Astrocyte of the cerebellum (primary cell): ENCODE results near the gene TBC1D21.

ENCODE experiments used
- DNase-seq: peaks from one replicate; pipeline ENCODE4 v3.0.0-alpha.2; 2011; ENCODE audit warnings: low read depth
- H3K4me3 ChIP-seq: 2 replicates; pipeline ENCODE4 v1.5.1; 2011; ENCODE audit warnings: mild to moderate bottlenecking, low read depth, low read length, moderate library complexity
- in situ Hi-C: cut with HindIII; loops from 2 replicates; pipeline ENCODE4 v1.10.0; 2017; ENCODE audit warnings: low sequenced_read_pairs
- TF ChIP-seq, protein P1 (sequence below): IDR thresholded peaks from 2 replicates; pipeline ENCODE4 v1.5.1; 2012; ENCODE audit warnings: low read length, low read depth, moderate library complexity, mild to moderate bottlenecking; ENCODE audit errors: missing control alignments

Gene TBC1D21

DNA sequence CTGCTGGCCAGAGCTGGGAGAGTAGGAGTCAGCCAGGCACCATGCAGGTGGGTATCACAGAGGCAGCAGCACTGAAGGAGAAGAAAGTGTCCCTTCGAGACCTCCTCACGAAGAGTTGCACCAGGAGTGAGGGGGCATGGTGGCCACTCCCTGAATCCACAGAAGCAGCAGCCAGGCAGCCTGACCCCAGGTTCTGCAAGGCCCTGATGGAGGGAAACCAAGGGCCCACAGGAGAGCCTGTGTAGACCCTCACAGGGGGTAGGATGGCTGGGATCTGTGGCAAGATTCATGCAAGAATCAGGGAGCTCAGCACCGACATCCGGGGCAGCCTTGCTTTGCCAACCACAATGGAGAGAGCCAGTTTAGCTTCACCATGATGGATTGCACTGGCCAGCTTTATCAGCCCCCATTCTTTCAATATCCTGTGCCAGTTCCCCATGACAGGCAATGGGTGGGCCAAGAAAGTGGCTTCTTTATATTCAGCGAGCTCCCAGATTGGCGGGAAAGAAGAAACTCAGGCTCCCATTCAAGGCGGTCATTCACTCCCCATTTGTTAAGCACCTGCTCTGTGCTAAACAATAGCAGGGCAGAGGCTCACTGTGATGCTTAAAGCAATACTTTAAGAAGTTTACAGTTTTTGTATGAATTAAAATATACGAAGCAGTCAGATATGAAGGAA is 33.5 kb upstream of the TBC1D21 start:
- DNase-seq, result no peak
- no peak overlapping the region for H3K4me3 ChIP-seq
- in situ Hi-C loops, result no loop called here
- TF ChIP-seq, protein P1, sequence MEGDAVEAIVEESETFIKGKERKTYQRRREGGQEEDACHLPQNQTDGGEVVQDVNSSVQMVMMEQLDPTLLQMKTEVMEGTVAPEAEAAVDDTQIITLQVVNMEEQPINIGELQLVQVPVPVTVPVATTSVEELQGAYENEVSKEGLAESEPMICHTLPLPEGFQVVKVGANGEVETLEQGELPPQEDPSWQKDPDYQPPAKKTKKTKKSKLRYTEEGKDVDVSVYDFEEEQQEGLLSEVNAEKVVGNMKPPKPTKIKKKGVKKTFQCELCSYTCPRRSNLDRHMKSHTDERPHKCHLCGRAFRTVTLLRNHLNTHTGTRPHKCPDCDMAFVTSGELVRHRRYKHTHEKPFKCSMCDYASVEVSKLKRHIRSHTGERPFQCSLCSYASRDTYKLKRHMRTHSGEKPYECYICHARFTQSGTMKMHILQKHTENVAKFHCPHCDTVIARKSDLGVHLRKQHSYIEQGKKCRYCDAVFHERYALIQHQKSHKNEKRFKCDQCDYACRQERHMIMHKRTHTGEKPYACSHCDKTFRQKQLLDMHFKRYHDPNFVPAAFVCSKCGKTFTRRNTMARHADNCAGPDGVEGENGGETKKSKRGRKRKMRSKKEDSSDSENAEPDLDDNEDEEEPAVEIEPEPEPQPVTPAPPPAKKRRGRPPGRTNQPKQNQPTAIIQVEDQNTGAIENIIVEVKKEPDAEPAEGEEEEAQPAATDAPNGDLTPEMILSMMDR, result no peak

DNA sequence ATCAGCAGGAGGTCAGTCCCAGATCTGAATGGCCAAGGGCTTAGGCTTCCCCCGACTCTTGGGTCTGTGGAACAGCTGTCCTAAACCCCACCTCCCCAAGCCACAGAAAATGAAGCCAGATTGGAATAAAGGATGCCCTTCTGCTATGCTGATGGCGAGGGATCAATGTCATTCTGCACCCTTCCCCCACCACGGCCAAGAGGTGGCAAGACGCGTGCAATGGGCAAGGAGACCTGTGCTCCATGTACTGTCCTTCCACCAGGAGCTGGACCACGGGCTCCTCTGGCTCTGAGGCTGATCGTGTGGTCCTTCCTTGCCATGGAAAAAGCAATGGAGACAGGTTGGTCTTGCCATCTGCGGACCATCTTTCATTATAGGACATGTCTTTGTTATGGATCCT is 32.6 kb upstream of the TBC1D21 start:
- in situ Hi-C loops, result no loop called here
- no peak overlapping the region for H3K4me3 ChIP-seq
- TF ChIP-seq, protein P1, result no peak
- no peak for DNase-seq

- DNase-seq, result no peak
Observed at GRCh38 chr15:73841756-73842725, 31.3 kb upstream of the TBC1D21 start.

DNA sequence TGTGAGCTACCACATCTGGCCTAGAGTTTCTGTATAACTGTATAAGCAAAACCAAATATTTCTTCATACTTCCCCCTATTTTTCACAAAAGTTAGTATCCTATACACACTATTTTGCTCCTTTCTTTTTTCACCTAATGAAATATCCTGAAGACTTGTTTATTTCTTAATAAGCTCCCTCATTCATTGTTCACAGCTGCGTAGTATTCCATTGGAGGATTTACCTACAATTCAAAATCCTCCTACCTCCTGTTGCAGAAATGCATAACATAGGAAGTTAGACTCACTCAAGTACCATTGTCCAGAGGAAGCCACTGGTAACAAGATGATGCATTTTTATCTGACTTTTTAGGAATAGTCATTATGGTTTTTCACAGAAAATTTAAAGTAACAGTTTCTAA is 29.6 kb upstream of the TBC1D21 start:
- in situ Hi-C loops, result no loop called here
- no peak for DNase-seq
- no peak overlapping the region for H3K4me3 ChIP-seq
- TF ChIP-seq, protein P1, result no peak

More at GRCh38 chr15:73841756-73842725, 31.3 kb upstream of the TBC1D21 start:
- H3K4me3 ChIP-seq, result no peak overlapping the region
- TF ChIP-seq, protein P1, result no peak
- in situ Hi-C loops, result no loop called here

- in situ Hi-C loops, result no loop called here
- TF ChIP-seq, protein P1, result no peak
- no peak overlapping the region for H3K4me3 ChIP-seq
- DNase-seq, result no peak
Observed at GRCh38 chr15:73844356-73844755, 29.0 kb upstream of the TBC1D21 start.

DNA sequence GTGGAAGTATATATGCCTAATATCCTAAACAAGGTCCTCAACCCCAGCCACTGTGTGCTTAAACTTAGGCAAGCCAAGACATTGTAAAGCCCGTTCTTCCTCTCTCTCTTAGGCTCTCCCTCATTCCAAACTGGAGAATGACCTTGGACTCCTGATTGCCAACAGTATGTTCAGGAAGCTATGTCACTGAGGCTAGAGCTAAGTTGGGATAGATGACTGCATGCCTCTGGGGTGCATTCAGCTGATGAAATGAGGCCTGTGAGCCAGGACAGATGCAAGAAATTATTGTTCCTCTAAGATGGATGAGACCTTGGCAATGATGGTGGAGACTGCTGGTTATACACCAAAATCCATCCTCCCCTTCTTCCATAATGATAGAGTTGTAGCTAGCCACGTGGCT is 27.9 kb upstream of the TBC1D21 start:
- no peak for DNase-seq
- TF ChIP-seq, protein P1, result no peak
- H3K4me3 ChIP-seq, result no peak overlapping the region
- in situ Hi-C loops, result loop anchor here (5.0 kb wide), 1 partner anchor 77 kb away; no protein-coding TSS in a partner anchor
